ENCODE data around the gene DUS3L. TPM values are rescaled to one million over a fixed set of nuclear protein-coding genes. Genes with fewer than 3 reads are reported as not detected.

DUS3L gene
- total RNA-seq, 1 experiment from 2014 or later = 67.0 TPM

DNA sequence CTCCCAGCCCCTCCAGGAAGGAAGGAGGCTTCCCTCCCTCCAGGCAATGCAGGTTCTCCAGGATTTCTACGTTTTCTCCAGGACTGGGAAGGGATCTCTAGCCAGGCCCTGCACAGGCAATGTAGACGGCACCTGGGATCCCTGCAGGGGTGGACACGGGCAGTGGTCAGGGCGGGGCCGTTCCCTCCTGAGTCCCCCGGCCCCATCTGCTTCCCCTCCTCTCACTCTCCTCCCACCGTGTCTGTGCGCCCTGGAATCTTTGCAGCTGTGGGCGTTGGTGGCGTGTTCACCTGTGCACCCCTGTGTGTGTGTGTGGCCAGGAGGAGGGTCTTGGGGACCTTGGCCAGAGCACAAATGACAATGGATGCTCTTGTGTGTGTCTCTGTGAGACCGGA is 23.9 kb upstream of the DUS3L start:
- Histone ChIP-seq H3K23me2 (ENCODE audit: insufficient read length, low read depth, low read length, poor library complexity, severe bottlenecking) (no peaks in the 10 kb centered on the region), H3K4ac (ENCODE audit: low read depth, low read length) (no peak overlapping the region), H3K56ac (ENCODE audit: insufficient read length, low read depth, low read length) (no peak overlapping the region), H3K23ac (ENCODE audit: insufficient read length, low read depth, low read length) (no peak overlapping the region), H3K27me3 (ENCODE audit: insufficient read depth, low read length) (no peaks in the 10 kb centered on the region), H3K9ac (ENCODE audit: extremely low read depth, insufficient read length, low read length) (no peak overlapping the region), H2BK20ac (ENCODE audit: low read depth, low read length, poor library complexity, severe bottlenecking) (no peak overlapping the region), H4K20me1 (ENCODE audit: control insufficient read depth, insufficient read depth, insufficient read length) (no peaks in the 10 kb centered on the region), H3K4me1 (ENCODE audit: insufficient read depth, low read length) (no peaks in the 10 kb centered on the region), H2BK15ac (ENCODE audit: low read depth, low read length) (no peak overlapping the region), H3K27ac (ENCODE audit: insufficient read length, low read depth, low read length) (no peak overlapping the region), H2BK5ac (ENCODE audit: insufficient read length, low read length) (no peak overlapping the region), H3K79me1 (ENCODE audit: insufficient read depth, low read depth, low read length, poor library complexity, severe bottlenecking) (no peaks in the 10 kb centered on the region), H4K8ac (replicated peaks; ENCODE audit: insufficient read length, low read depth, low read length) (no peak overlapping the region), H2AK5ac (ENCODE audit: insufficient read length, low read length) (no peak overlapping the region), H4K91ac (ENCODE audit: insufficient read length, low read depth, low read length) (no peak overlapping the region), H2BK12ac (ENCODE audit: insufficient read length, low read depth, low read length) (no peak overlapping the region), H3K14ac (ENCODE audit: insufficient read depth, low read length) (no peak overlapping the region; the same call in 1 of the 2 replicates), H3K79me2 (ENCODE audit: insufficient read depth, low read length) (no peaks in the 10 kb centered on the region), H3T11ph (ENCODE audit: low read length) (no peak overlapping the region), H3K18ac (ENCODE audit: insufficient read length, low read depth, low read length) (no peak overlapping the region), H2AFZ (ENCODE audit: low read length) (no peak overlapping the region), H3K4me2 (ENCODE audit: insufficient read depth, insufficient read length, low read length) (no peak overlapping the region), H2BK120ac (ENCODE audit: low read depth, low read length, poor library complexity, severe bottlenecking) (no peak overlapping the region), H4K5ac (ENCODE audit: insufficient read length, low read depth, low read length) (no peak overlapping the region), H3K9me3 (ENCODE audit: control insufficient read depth, low read depth, low read length) (no peaks in the 10 kb centered on the region)
- no CpG with 5 or more reads among the region's 11 CpGs for WGBS (ENCODE audit: extremely low coverage, insufficient read length, low lambda C conversion rate)
- peak overlapping the region in 1 of 3 experiments; percentile 15; a peak in 1 of 7 replicates for H3K27ac Mint-ChIP-seq
- TF ChIP-seq, protein P1, sequence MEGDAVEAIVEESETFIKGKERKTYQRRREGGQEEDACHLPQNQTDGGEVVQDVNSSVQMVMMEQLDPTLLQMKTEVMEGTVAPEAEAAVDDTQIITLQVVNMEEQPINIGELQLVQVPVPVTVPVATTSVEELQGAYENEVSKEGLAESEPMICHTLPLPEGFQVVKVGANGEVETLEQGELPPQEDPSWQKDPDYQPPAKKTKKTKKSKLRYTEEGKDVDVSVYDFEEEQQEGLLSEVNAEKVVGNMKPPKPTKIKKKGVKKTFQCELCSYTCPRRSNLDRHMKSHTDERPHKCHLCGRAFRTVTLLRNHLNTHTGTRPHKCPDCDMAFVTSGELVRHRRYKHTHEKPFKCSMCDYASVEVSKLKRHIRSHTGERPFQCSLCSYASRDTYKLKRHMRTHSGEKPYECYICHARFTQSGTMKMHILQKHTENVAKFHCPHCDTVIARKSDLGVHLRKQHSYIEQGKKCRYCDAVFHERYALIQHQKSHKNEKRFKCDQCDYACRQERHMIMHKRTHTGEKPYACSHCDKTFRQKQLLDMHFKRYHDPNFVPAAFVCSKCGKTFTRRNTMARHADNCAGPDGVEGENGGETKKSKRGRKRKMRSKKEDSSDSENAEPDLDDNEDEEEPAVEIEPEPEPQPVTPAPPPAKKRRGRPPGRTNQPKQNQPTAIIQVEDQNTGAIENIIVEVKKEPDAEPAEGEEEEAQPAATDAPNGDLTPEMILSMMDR (conservative IDR thresholded peaks at IDR 0.05) = no peak
- H3K4me3 Mint-ChIP-seq = no peak overlapping the region
- H3K27me3 Mint-ChIP-seq (ENCODE audit: low read depth) = peaks cover 25% of the 10 kb centered on the region
- no peaks in the 10 kb centered on the region for H3K4me1 Mint-ChIP-seq
- DNase-seq = no peak
- no peaks in the 10 kb centered on the region for H3K9me3 Mint-ChIP-seq
- H3K36me3 Mint-ChIP-seq (ENCODE audit: insufficient read depth in 1 of 3, low read depth in 3 of 3) = no peaks in the 10 kb centered on the region
